Activated CD8-positive, alpha-beta memory T cell treated with anti-CD3 and anti-CD28 coated beads for 48 hours (primary cell): Measurements from ENCODE around the gene MEIS3.
"Not testable (repeated sequence)": the region's sequence is repeated elsewhere in the genome, so short reads cannot be mapped to it uniquely, and the experiment has no call there.

ENCODE experiments used
- DNase-seq, 3 experiments: peaks; one replicate each; pipeline ENCODE4 v3.0.0-alpha.2; 2020; ENCODE audit warnings: low read depth in 2 of 3, low spot score in 2 of 3

Gene MEIS3

GRCh38 chr19:47365455-47365854, 53.9 kb downstream of the MEIS3 start:
- not testable (repeated sequence) for DNase-seq

- no peak for DNase-seq
Observed at GRCh38 chr19:47363758-47364531, 55.4 kb downstream of the MEIS3 start.

DNA sequence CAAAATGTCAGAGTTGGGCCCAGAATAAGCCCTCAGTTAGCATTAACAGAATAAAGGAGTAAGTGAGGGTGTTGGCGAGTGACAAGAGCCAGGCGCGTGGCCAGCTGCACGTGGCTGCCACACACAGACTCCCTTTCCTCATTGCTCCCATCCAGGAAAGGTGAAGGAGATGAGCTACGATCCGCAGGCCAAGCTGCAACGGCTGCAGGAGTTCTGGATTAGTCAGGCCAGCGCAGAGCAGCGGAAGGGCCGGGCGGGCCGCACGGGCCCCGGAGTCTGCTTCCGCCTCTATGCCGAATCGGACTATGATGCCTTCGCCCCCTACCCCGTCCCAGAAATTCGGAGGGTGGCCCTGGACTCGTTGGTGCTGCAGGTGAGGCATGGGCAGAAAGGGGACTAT, 57.0 kb downstream of the MEIS3 start:
- no peak for DNase-seq

DNA sequence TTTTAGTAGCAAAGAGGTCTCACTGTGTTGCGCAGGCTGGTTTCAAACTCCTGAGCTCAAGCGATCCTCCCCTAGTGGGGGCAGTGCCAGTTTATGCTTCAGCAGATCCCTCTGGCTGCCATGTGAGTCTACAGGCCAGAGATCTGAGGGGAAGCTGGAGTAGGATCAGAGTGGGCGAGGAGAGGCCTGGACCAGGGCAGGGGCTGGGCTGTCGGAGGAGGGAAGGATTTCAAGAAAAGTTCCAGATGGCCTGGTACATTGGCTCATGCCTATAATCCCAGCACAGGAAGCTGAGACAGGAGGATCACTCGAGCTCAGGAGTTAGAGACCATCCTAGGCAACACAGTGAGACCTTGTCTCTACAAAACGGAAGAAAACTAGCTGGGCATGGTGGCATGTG, 60.4 kb downstream of the MEIS3 start:
- DNase-seq, result no peak

- no peak for DNase-seq
Observed at GRCh38 chr19:47357788-47358680, 61.3 kb downstream of the MEIS3 start.

- DNase-seq, result no peak
Observed at GRCh38 chr19:47356900-47357299, 62.4 kb downstream of the MEIS3 start.

- DNase-seq, result no peak
Observed at GRCh38 chr19:47353307-47353712, 66.0 kb downstream of the MEIS3 start.
